ENCODE measurements around the gene LSS.
"Not testable (repeated sequence)": the region's sequence is repeated elsewhere in the genome, so short reads cannot be mapped to it uniquely, and the experiment has no call there.

The LSS gene

DNA sequence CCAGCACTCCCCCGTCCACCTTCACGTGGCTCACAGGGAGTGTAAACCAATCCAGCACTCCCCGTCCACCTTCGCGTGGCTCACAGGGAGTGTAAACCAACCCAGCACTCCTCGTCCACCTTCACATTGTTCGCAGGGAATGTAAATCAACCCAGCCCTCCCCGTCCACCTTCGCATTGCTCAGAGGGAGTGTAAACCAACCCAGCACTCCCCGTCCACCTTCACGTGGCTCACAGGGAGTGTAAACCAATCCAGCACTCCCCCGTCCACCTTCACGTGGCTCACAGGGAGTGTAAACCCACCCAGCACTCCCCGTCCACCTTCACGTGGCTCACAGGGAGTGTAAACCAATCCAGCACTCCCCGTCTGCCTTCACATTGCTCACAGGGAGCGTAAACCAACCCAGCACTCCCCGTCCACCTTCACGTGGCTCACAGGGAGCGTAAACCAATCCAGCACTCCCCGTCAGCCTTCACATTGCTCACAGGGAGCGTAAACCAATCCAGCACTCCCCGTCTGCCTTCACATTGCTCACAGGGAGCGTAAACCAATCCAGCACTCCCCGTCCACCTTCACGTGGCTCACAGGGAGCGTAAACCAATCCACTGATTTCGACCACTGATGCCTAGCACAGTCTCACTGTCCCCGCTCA, 88.1 kb downstream of the LSS start:
- H2BK12ac ChIP-seq (ENCODE audit: low read length); H3K36me3 ChIP-seq (replicated peaks in 1 of 2; ENCODE audit: control insufficient read depth in 2 of 2, insufficient read depth in 2 of 2, low read length in 2 of 2); H3K14ac ChIP-seq (ENCODE audit: low read length); H3K27ac ChIP-seq (replicated peaks; ENCODE audit: low read length); H3K79me1 ChIP-seq (ENCODE audit: low read depth, low read length); H3K9ac ChIP-seq (ENCODE audit: low read depth, low read length, poor library complexity); H3K4me3 ChIP-seq (ENCODE audit: low read length in 2 of 2); H3K4me2 ChIP-seq (ENCODE audit: insufficient read depth, low read length, poor library complexity, severe bottlenecking); DNase-seq (ENCODE audit: low spot score); H3K4ac ChIP-seq (ENCODE audit: low read length); H2AFZ ChIP-seq (ENCODE audit: low read length); H2AK5ac ChIP-seq (ENCODE audit: low read depth, low read length); H3K4me1 ChIP-seq (ENCODE audit: control insufficient read depth in 2 of 2, insufficient read depth in 1 of 2, low read depth in 1 of 2, low read length in 2 of 2); H2BK15ac ChIP-seq (ENCODE audit: low read length); H2BK5ac ChIP-seq (ENCODE audit: low read length); H3K18ac ChIP-seq (ENCODE audit: low read length); H3K9me3 ChIP-seq (replicated peaks in 1 of 2; ENCODE audit: control insufficient read depth in 2 of 2, insufficient read depth in 1 of 2, low read depth in 1 of 2, low read length in 2 of 2); H2BK120ac ChIP-seq (ENCODE audit: low read depth, low read length); H4K91ac ChIP-seq (ENCODE audit: low read depth, low read length, poor library complexity): not testable (repeated sequence)
- H3K27me3 ChIP-seq (ENCODE audit: control insufficient read depth in 3 of 3, insufficient read depth in 3 of 3, low read depth in 1 of 3, low read length in 3 of 3): peaks cover 0 to 16% (median 6%) of the 10 kb centered on the region in 3 experiments
- H3K23ac ChIP-seq (ENCODE audit: low read depth, low read length, poor library complexity): peak overlapping the region; percentile 25
- peak overlapping the region; percentile 82 for H4K8ac ChIP-seq (ENCODE audit: low read depth, low read length)
- WGBS, 2 donors (ENCODE audit: extremely low coverage in 2 of 2, insufficient read length in 2 of 2, insufficient replicate concordance in 1 of 2): no CpG with 5 or more reads among the region's 29 CpGs

DNA sequence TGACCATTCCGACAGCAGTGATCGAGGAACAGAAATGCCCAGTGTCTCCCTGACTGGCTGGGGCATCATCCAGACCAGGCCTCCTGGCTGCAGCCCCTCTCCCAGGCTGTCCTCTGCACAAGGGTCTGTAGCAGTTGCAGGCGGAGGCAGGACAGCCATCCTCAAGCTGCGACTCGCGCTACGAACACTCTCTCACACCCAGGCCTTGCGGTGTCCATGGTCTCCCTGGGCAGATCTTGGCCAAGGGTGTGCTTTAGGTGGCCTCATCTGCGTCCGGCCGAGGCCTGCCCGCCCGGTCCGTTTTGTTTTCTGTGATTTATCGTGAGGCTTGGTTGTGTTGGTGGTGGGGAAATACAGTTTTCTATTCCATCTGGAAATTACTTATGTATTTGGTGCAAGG, 88.9 kb downstream of the LSS start:
- H3K9me3 ChIP-seq (replicated peaks in 1 of 2; ENCODE audit: control insufficient read depth in 2 of 2, insufficient read depth in 1 of 2, low read depth in 1 of 2, low read length in 2 of 2): peaks cover 5 to 7% of the 10 kb centered on the region in 2 donors
- H2BK15ac ChIP-seq (ENCODE audit: low read length): peak overlapping the region; percentile 67
- H3K14ac ChIP-seq (ENCODE audit: low read length): no peak overlapping the region
- no peaks in the 10 kb centered on the region for H3K79me1 ChIP-seq (ENCODE audit: low read depth, low read length)
- no peak overlapping the region for H3K4me2 ChIP-seq (ENCODE audit: insufficient read depth, low read length, poor library complexity, severe bottlenecking)
- no peak overlapping the region for H3K27ac ChIP-seq (replicated peaks; ENCODE audit: low read length)
- H3K36me3 ChIP-seq (replicated peaks in 1 of 2; ENCODE audit: control insufficient read depth in 2 of 2, insufficient read depth in 2 of 2, low read length in 2 of 2): no peaks in the 10 kb centered on the region
- H4K8ac ChIP-seq (ENCODE audit: low read depth, low read length): peak overlapping the region; percentile 17
- no CpG with 5 or more reads among the region's 15 CpGs for WGBS, 2 donors (ENCODE audit: extremely low coverage in 2 of 2, insufficient read length in 2 of 2, insufficient replicate concordance in 1 of 2)
- H4K91ac ChIP-seq (ENCODE audit: low read depth, low read length, poor library complexity): no peak overlapping the region
- peaks cover 9% of the 10 kb centered on the region in 2 donors for H3K4me1 ChIP-seq (ENCODE audit: control insufficient read depth in 2 of 2, insufficient read depth in 1 of 2, low read depth in 1 of 2, low read length in 2 of 2)
- no peak overlapping the region for H2BK120ac ChIP-seq (ENCODE audit: low read depth, low read length)
- peak overlapping the region; percentile 71 for H3K18ac ChIP-seq (ENCODE audit: low read length)
- H2BK5ac ChIP-seq (ENCODE audit: low read length): no peak overlapping the region
- no peak overlapping the region for H3K4ac ChIP-seq (ENCODE audit: low read length)
- no peak overlapping the region for H2AFZ ChIP-seq (ENCODE audit: low read length)
- DNase-seq (ENCODE audit: low spot score): no peak
- no peak overlapping the region for H3K9ac ChIP-seq (ENCODE audit: low read depth, low read length, poor library complexity)
- no peak overlapping the region for H3K4me3 ChIP-seq (ENCODE audit: low read length in 2 of 2)
- H2BK12ac ChIP-seq (ENCODE audit: low read length): peak overlapping the region; percentile 73
- H2AK5ac ChIP-seq (ENCODE audit: low read depth, low read length): no peak overlapping the region
- H3K23ac ChIP-seq (ENCODE audit: low read depth, low read length, poor library complexity): peak overlapping the region; percentile 89
- H3K27me3 ChIP-seq (ENCODE audit: control insufficient read depth in 3 of 3, insufficient read depth in 3 of 3, low read depth in 1 of 3, low read length in 3 of 3): peaks cover 0 to 16% (median 6%) of the 10 kb centered on the region in 3 experiments

DNA sequence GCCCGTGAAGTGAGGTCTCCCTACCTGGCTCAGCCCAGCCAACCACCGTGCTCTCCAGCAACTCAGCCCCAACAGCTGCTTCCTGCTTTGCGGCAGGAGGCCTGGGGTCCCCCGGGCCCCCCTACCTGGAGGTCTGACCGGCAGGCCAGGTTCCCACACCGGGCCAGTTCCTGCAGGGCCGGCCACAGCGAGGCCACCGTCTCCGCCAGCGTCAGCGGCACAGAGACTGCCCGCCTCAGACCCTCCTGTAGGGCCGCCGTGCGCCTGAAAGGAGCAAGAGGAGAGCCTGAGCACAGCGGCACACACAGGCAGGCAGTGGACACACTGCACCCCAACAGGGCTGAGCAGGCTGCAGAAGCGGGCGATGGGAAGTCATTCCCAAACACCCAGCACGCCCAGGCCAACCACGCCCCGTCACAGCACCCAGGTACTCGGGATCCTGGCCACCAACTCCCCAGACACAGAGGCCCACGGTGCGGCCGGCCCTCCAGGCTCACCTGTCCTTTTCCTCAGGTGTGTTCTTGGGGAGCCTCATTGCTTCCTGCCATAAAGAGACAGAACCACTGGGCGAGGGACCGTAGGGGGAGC, 90.1 kb downstream of the LSS start:
- no peak overlapping the region for H3K4ac ChIP-seq (ENCODE audit: low read length)
- H3K79me1 ChIP-seq (ENCODE audit: low read depth, low read length): no peaks in the 10 kb centered on the region
- no peak overlapping the region for H2BK120ac ChIP-seq (ENCODE audit: low read depth, low read length)
- no peak overlapping the region for H3K4me2 ChIP-seq (ENCODE audit: insufficient read depth, low read length, poor library complexity, severe bottlenecking)
- DNase-seq (ENCODE audit: low spot score): no peak
- no peak overlapping the region for H3K9ac ChIP-seq (ENCODE audit: low read depth, low read length, poor library complexity)
- peak overlapping the region; percentile 6 for H2BK12ac ChIP-seq (ENCODE audit: low read length)
- H2AK5ac ChIP-seq (ENCODE audit: low read depth, low read length): peak overlapping the region; percentile 61
- H3K9me3 ChIP-seq (replicated peaks in 1 of 2; ENCODE audit: control insufficient read depth in 2 of 2, insufficient read depth in 1 of 2, low read depth in 1 of 2, low read length in 2 of 2): peaks cover 5 to 6% of the 10 kb centered on the region in 2 donors
- no peak overlapping the region for H3K27ac ChIP-seq (replicated peaks; ENCODE audit: low read length)
- no peak overlapping the region for H2BK5ac ChIP-seq (ENCODE audit: low read length)
- H3K4me1 ChIP-seq (ENCODE audit: control insufficient read depth in 2 of 2, insufficient read depth in 1 of 2, low read depth in 1 of 2, low read length in 2 of 2): peaks cover 7% of the 10 kb centered on the region in 2 donors
- H3K14ac ChIP-seq (ENCODE audit: low read length): peak overlapping the region; percentile 38
- H3K23ac ChIP-seq (ENCODE audit: low read depth, low read length, poor library complexity): no peak overlapping the region
- no peak overlapping the region for H2BK15ac ChIP-seq (ENCODE audit: low read length)
- no CpG with 5 or more reads among the region's 28 CpGs for WGBS, 2 donors (ENCODE audit: extremely low coverage in 2 of 2, insufficient read length in 2 of 2, insufficient replicate concordance in 1 of 2)
- peaks cover 0 to 16% (median 6%) of the 10 kb centered on the region in 3 experiments for H3K27me3 ChIP-seq (ENCODE audit: control insufficient read depth in 3 of 3, insufficient read depth in 3 of 3, low read depth in 1 of 3, low read length in 3 of 3)
- peak overlapping the region; percentile 23 for H4K8ac ChIP-seq (ENCODE audit: low read depth, low read length)
- no peaks in the 10 kb centered on the region for H3K36me3 ChIP-seq (replicated peaks in 1 of 2; ENCODE audit: control insufficient read depth in 2 of 2, insufficient read depth in 2 of 2, low read length in 2 of 2)
- H3K4me3 ChIP-seq (ENCODE audit: low read length in 2 of 2): no peak overlapping the region
- H4K91ac ChIP-seq (ENCODE audit: low read depth, low read length, poor library complexity): no peak overlapping the region
- H2AFZ ChIP-seq (ENCODE audit: low read length): no peak overlapping the region
- peak overlapping the region; percentile 65 for H3K18ac ChIP-seq (ENCODE audit: low read length)
